GM12878 (cell line): ENCODE results near the gene ZSWIM3.

Experiments used
- ATF2 ChIP-seq: IDR thresholded peaks from 2 replicates; pipeline ENCODE4 v1.6.1; 2012; ENCODE audit warnings: low read length, inconsistent platforms
- ATF3 ChIP-seq: IDR thresholded peaks from 2 replicates; pipeline ENCODE4 v1.6.1; 2011; ENCODE audit warnings: low read depth, mild to moderate bottlenecking, low read length, moderate library complexity, borderline replicate concordance; ENCODE audit errors: extremely low read depth
- ATF7 ChIP-seq: fragments of 450-650 bp; IDR thresholded peaks from 2 replicates; pipeline ENCODE4 v1.6.1; 2016; ENCODE audit warnings: low read depth, mild to moderate bottlenecking
- CTCF ChIP-seq, 3 experiments: IDR thresholded peaks in 2 of 3; conservative IDR thresholded peaks in 1 of 3; 2 replicates each; pipeline ENCODE4 v1.5.1; 2011; ENCODE audit warnings: low read depth in 3 of 3, low read length in 3 of 3, mild to moderate bottlenecking in 3 of 3, control low read depth in 2 of 3, moderate library complexity in 2 of 3, inconsistent platforms in 1 of 3, mixed read lengths in 1 of 3; ENCODE audit not compliant: control insufficient read depth in 2 of 3, insufficient read depth in 1 of 3; ENCODE audit errors: extremely low read depth in 1 of 3
- EP300 ChIP-seq, 2 experiments: fragments of 150-350 bp in 1 of 2; IDR thresholded peaks; 2 replicates each; pipeline ENCODE4 v1.6.1; 2011 to 2012; ENCODE audit warnings: low read depth in 2 of 2, low read length in 2 of 2, borderline replicate concordance in 1 of 2, improper control_type of control experiment in 1 of 2, inconsistent platforms in 1 of 2; ENCODE audit not compliant: control insufficient read depth in 1 of 2
- ESRRA ChIP-seq: IDR thresholded peaks from 2 replicates; pipeline ENCODE4 v1.6.1; 2012; ENCODE audit warnings: mild to moderate bottlenecking, low read length, improper control_type of control experiment
- JUNB ChIP-seq: IDR thresholded peaks from 2 replicates; pipeline ENCODE4 v1.6.1; 2016; ENCODE audit warnings: antibody characterized with exemption, mild to moderate bottlenecking
- POLR2A ChIP-seq: IDR thresholded peaks from 2 replicates; pipeline ENCODE4 v1.6.1; 2011; ENCODE audit warnings: low read depth, mild to moderate bottlenecking, low read length
- POLR2AphosphoS2 ChIP-seq: IDR thresholded peaks from 2 replicates; pipeline ENCODE4 v1.6.1; 2011; ENCODE audit warnings: low read depth, mild to moderate bottlenecking, low read length, improper control_type of control experiment, moderate library complexity
- SREBF2 ChIP-seq: IDR thresholded peaks from 2 replicates; pipeline ENCODE4 v1.6.1; 2012; ENCODE audit warnings: mild to moderate bottlenecking, low read length
- SRF ChIP-seq, 2 experiments: IDR thresholded peaks; 2 replicates each; pipeline ENCODE4 v1.6.1; 2011; ENCODE audit warnings: low read depth in 2 of 2, low read length in 2 of 2, mild to moderate bottlenecking in 1 of 2, moderate library complexity in 1 of 2
- TARDBP ChIP-seq: IDR thresholded peaks from 2 replicates; pipeline ENCODE4 v1.6.1; 2016; ENCODE audit warnings: borderline replicate concordance

DNA sequence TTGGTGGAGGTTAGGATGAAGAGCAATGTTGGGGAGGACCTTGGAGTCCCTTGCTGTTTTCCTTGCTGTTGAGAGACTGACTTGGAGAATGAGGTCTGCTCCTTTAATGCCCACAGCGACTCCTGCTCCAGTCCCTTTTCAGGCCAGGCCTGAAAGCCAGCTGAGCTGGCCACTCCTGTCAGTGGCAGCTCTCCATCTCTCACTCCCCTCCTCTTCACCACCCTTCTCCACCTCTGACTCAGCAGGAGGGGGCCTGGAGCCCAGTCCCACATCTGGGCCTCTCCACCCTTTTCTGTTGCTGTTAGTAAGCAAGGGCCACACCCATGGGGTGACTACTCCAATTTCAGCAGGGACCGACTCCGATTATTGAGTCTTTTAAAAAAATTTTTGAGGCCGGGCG lies 21.6 kb upstream of the ZSWIM3 start:
- no peak for TF ChIP-seq ESRRA
- TF ChIP-seq ATF2: no peak
- TF ChIP-seq CTCF (IDR thresholded peaks at IDR 0.05 in 2 of 3, conservative IDR thresholded peaks at IDR 0.05 in 1 of 3; ENCODE audit: control insufficient read depth in 2 of 3, extremely low read depth in 1 of 3, insufficient read depth in 1 of 3, low read depth in 3 of 3, low read length in 3 of 3): no peak
- TF ChIP-seq SRF (IDR thresholded peaks at IDR 0.05; ENCODE audit: low read depth in 2 of 2, low read length in 2 of 2): no peak
- no peak for TF ChIP-seq ATF3
- no peak for TF ChIP-seq TARDBP
- TF ChIP-seq JUNB: no peak
- no peak for TF ChIP-seq POLR2A
- TF ChIP-seq EP300 (IDR thresholded peaks at IDR 0.05; ENCODE audit: borderline replicate concordance in 1 of 2, control insufficient read depth in 1 of 2, low read depth in 2 of 2, low read length in 2 of 2): no peak
- TF ChIP-seq ATF7: no peak
- TF ChIP-seq POLR2AphosphoS2: no peak
- TF ChIP-seq SREBF2: no peak
